ENCODE data around the gene MLPH.
"Not testable (repeated sequence)": the region's sequence is repeated elsewhere in the genome, so short reads cannot be mapped to it uniquely, and the experiment has no call there.

Gene MLPH

GRCh38 chr2:237592425-237592980 lies 105.5 kb downstream of the MLPH start:
- no peak for DNase-seq

GRCh38 chr2:237593036-237593435 lies 106.0 kb downstream of the MLPH start:
- no peak for DNase-seq

- no peak for DNase-seq
Measured at GRCh38 chr2:237593596-237594320, 106.7 kb downstream of the MLPH start.

GRCh38 chr2:237594514-237594871 lies 107.4 kb downstream of the MLPH start:
- DNase-seq = no peak

GRCh38 chr2:237595829-237596519 lies 108.9 kb downstream of the MLPH start:
- not testable (repeated sequence) for DNase-seq

- no peak for DNase-seq
Measured at GRCh38 chr2:237596520-237597195, 109.6 kb downstream of the MLPH start.

GRCh38 chr2:237597196-237598145 lies 110.4 kb downstream of the MLPH start:
- DNase-seq = no peak

GRCh38 chr2:237598468-237599208 lies 111.6 kb downstream of the MLPH start:
- no peak for DNase-seq

- DNase-seq = no peak
Measured at GRCh38 chr2:237599465-237600110, 112.5 kb downstream of the MLPH start.

- DNase-seq = no peak
Measured at GRCh38 chr2:237600205-237600846, 113.3 kb downstream of the MLPH start.

GRCh38 chr2:237601453-237602116 lies 114.5 kb downstream of the MLPH start:
- no peak for DNase-seq

- no peak for DNase-seq
Measured at GRCh38 chr2:237602409-237602808, 115.4 kb downstream of the MLPH start.

- DNase-seq = no peak
Measured at GRCh38 chr2:237603049-237603717, 116.1 kb downstream of the MLPH start.

GRCh38 chr2:237603718-237604362 lies 116.8 kb downstream of the MLPH start:
- no peak for DNase-seq

GRCh38 chr2:237604391-237604790 lies 117.3 kb downstream of the MLPH start:
- no peak for DNase-seq

Measured in NCI-H1092 treated with DMSO at 0.1 percent for 48 hours (cell line).